ENCODE data around the gene RICTOR.

The RICTOR gene

GRCh38 chr5:39117401-39117800 lies 43.2 kb upstream of the RICTOR start:
- TF ChIP-seq CTCF (IDR thresholded peaks at IDR 0.05; ENCODE audit: low read depth, low read length, missing control alignments) = no peak
- H3K4me3 ChIP-seq (replicated peaks; ENCODE audit: low read depth, low read length) = no peak overlapping the region
- DNase-seq (ENCODE audit: extremely low read depth, low read depth) = no peak

GRCh38 chr5:39116344-39117170 lies 42.4 kb upstream of the RICTOR start:
- DNase-seq (ENCODE audit: extremely low read depth, low read depth) = no peak
- H3K4me3 ChIP-seq (replicated peaks; ENCODE audit: low read depth, low read length) = no peak overlapping the region
- TF ChIP-seq CTCF (IDR thresholded peaks at IDR 0.05; ENCODE audit: low read depth, low read length, missing control alignments) = no peak

GRCh38 chr5:39115644-39116343 lies 41.6 kb upstream of the RICTOR start:
- TF ChIP-seq CTCF (IDR thresholded peaks at IDR 0.05; ENCODE audit: low read depth, low read length, missing control alignments) = no peak
- no peak overlapping the region for H3K4me3 ChIP-seq (replicated peaks; ENCODE audit: low read depth, low read length)
- no peak for DNase-seq (ENCODE audit: extremely low read depth, low read depth)

- no peak overlapping the region for H3K4me3 ChIP-seq (replicated peaks; ENCODE audit: low read depth, low read length)
- no peak for TF ChIP-seq CTCF (IDR thresholded peaks at IDR 0.05; ENCODE audit: low read depth, low read length, missing control alignments)
- DNase-seq (ENCODE audit: extremely low read depth, low read depth) = no peak
These were observed 40.0 kb upstream of the RICTOR start for GRCh38 chr5:39114155-39114554.

GRCh38 chr5:39113354-39113953 lies 39.3 kb upstream of the RICTOR start:
- H3K4me3 ChIP-seq (replicated peaks; ENCODE audit: low read depth, low read length) = no peak overlapping the region
- DNase-seq (ENCODE audit: extremely low read depth, low read depth) = no peak

GRCh38 chr5:39109606-39110005 lies 35.4 kb upstream of the RICTOR start:
- no peak for TF ChIP-seq CTCF (IDR thresholded peaks at IDR 0.05; ENCODE audit: low read depth, low read length, missing control alignments)
- no peak overlapping the region for H3K4me3 ChIP-seq (replicated peaks; ENCODE audit: low read depth, low read length)
- DNase-seq (ENCODE audit: extremely low read depth, low read depth) = no peak

More at GRCh38 chr5:39113354-39113953, 39.3 kb upstream of the RICTOR start:
- no peak for TF ChIP-seq CTCF (IDR thresholded peaks at IDR 0.05; ENCODE audit: low read depth, low read length, missing control alignments)

Measured in HFF-Myc (cell line).